GM18519 (cell line): Measurements from ENCODE around the gene SEMA6A.

Source experiments
- ATAC-seq: cut with Tn5 transposase; IDR thresholded peaks from one replicate; pipeline ENCODE4 v1.9.1; 2021; ENCODE audit warnings: mild to moderate bottlenecking, moderate library complexity; ENCODE audit not compliant: unreplicated experiment, low FRiP score

The SEMA6A gene

GRCh38 chr5:116497631-116498030 is 77.0 kb downstream of the SEMA6A start:
- ATAC-seq = no peak

- ATAC-seq = no peak
Measured at GRCh38 chr5:116495786-116496357, 78.8 kb downstream of the SEMA6A start.

- ATAC-seq = no peak
Measured at GRCh38 chr5:116494784-116495450, 79.7 kb downstream of the SEMA6A start.

- ATAC-seq = no peak
Measured at GRCh38 chr5:116492776-116493175, 81.8 kb downstream of the SEMA6A start.

GRCh38 chr5:116492016-116492623 is 82.5 kb downstream of the SEMA6A start:
- ATAC-seq = no peak

- ATAC-seq = no peak
Measured at GRCh38 chr5:116488356-116489041, 86.1 kb downstream of the SEMA6A start.

- ATAC-seq = no peak
Measured at GRCh38 chr5:116487045-116487444, 87.6 kb downstream of the SEMA6A start.

GRCh38 chr5:116486588-116486987 is 88.0 kb downstream of the SEMA6A start:
- ATAC-seq = no peak

GRCh38 chr5:116484645-116485044 is 90.0 kb downstream of the SEMA6A start:
- ATAC-seq = no peak

- ATAC-seq = no peak
Measured at GRCh38 chr5:116482394-116482793, 92.2 kb downstream of the SEMA6A start.

GRCh38 chr5:116480894-116481510 is 93.6 kb downstream of the SEMA6A start:
- no peak for ATAC-seq

GRCh38 chr5:116479776-116480675 is 94.6 kb downstream of the SEMA6A start:
- ATAC-seq = no peak

- no peak for ATAC-seq
Measured at GRCh38 chr5:116478491-116478890, 96.1 kb downstream of the SEMA6A start.

GRCh38 chr5:116476897-116477537 is 97.6 kb downstream of the SEMA6A start:
- no peak for ATAC-seq

GRCh38 chr5:116475338-116475737 is 99.3 kb downstream of the SEMA6A start:
- peak; percentile 91 for ATAC-seq

GRCh38 chr5:116473706-116474105 is 100.9 kb downstream of the SEMA6A start:
- ATAC-seq = no peak

- ATAC-seq = no peak
Measured at GRCh38 chr5:116472274-116472673, 102.3 kb downstream of the SEMA6A start.

GRCh38 chr5:116469631-116470030 is 105.0 kb downstream of the SEMA6A start:
- ATAC-seq = no peak

- no peak for ATAC-seq
Measured at GRCh38 chr5:116468583-116468982, 106.0 kb downstream of the SEMA6A start.

- ATAC-seq = no peak
Measured at GRCh38 chr5:116467465-116467843, 107.2 kb downstream of the SEMA6A start.
